ENCODE results near the gene KY. TPM values are rescaled to one million over a fixed set of nuclear protein-coding genes. Genes with fewer than 3 reads are reported as not detected.

The KY gene
- not detected for polyA plus RNA-seq (2012; ENCODE audit: insufficient read depth, insufficient read length)

- DNase-seq (ENCODE audit: low read depth, low spot score) = no peak
- no peak within 1 kb of the TSS for H3K4me3 ChIP-seq (ENCODE audit: low read length)
These were observed at the start of gene KY for GRCh38 chr3:134650431-134651346. TSS of gene KY (minus strand) at chr3:134651022. CDS start at chr3:134650960, 62 bp downstream.

GRCh38 chr3:134699721-134700120 is 48.9 kb upstream of the KY start:
- no peak overlapping the region for H3K4me3 ChIP-seq (ENCODE audit: low read length)
- no peak for DNase-seq (ENCODE audit: low read depth, low spot score)

GRCh38 chr3:134699141-134699711 is 48.4 kb upstream of the KY start:
- H3K4me3 ChIP-seq (ENCODE audit: low read length) = no peak overlapping the region
- no peak for DNase-seq (ENCODE audit: low read depth, low spot score)

GRCh38 chr3:134697830-134698689 is 47.2 kb upstream of the KY start:
- no peak for DNase-seq (ENCODE audit: low read depth, low spot score)
- H3K4me3 ChIP-seq (ENCODE audit: low read length) = no peak overlapping the region

GRCh38 chr3:134696155-134696554 is 45.3 kb upstream of the KY start:
- no peak for DNase-seq (ENCODE audit: low read depth, low spot score)
- no peak overlapping the region for H3K4me3 ChIP-seq (ENCODE audit: low read length)

- no peak for DNase-seq (ENCODE audit: low read depth, low spot score)
- no peak overlapping the region for H3K4me3 ChIP-seq (ENCODE audit: low read length)
These were observed 44.2 kb upstream of the KY start for GRCh38 chr3:134694946-134695543.

GRCh38 chr3:134694466-134694865 is 43.6 kb upstream of the KY start:
- no peak for DNase-seq (ENCODE audit: low read depth, low spot score)
- H3K4me3 ChIP-seq (ENCODE audit: low read length) = no peak overlapping the region

- no peak for DNase-seq (ENCODE audit: low read depth, low spot score)
- H3K4me3 ChIP-seq (ENCODE audit: low read length) = no peak overlapping the region
These were observed 43.0 kb upstream of the KY start for GRCh38 chr3:134693804-134694203.

- no peak overlapping the region for H3K4me3 ChIP-seq (ENCODE audit: low read length)
- no peak for DNase-seq (ENCODE audit: low read depth, low spot score)
These were observed 42.4 kb upstream of the KY start for GRCh38 chr3:134693226-134693625.

- no peak overlapping the region for H3K4me3 ChIP-seq (ENCODE audit: low read length)
- no peak for DNase-seq (ENCODE audit: low read depth, low spot score)
These were observed 39.4 kb upstream of the KY start for GRCh38 chr3:134690226-134690625.

GRCh38 chr3:134687642-134688041 is 36.8 kb upstream of the KY start:
- no peak for DNase-seq (ENCODE audit: low read depth, low spot score)
- H3K4me3 ChIP-seq (ENCODE audit: low read length) = no peak overlapping the region

- H3K4me3 ChIP-seq (ENCODE audit: low read length) = no peak overlapping the region
- DNase-seq (ENCODE audit: low read depth, low spot score) = no peak
These were observed 35.3 kb upstream of the KY start for GRCh38 chr3:134685929-134686802.

- DNase-seq (ENCODE audit: low read depth, low spot score) = no peak
- H3K4me3 ChIP-seq (ENCODE audit: low read length) = no peak overlapping the region
These were observed 31.5 kb upstream of the KY start for GRCh38 chr3:134682196-134682880.

GRCh38 chr3:134681522-134681900 is 30.7 kb upstream of the KY start:
- no peak overlapping the region for H3K4me3 ChIP-seq (ENCODE audit: low read length)
- DNase-seq (ENCODE audit: low read depth, low spot score) = no peak

GRCh38 chr3:134680796-134681521 is 30.1 kb upstream of the KY start:
- DNase-seq (ENCODE audit: low read depth, low spot score) = no peak
- no peak overlapping the region for H3K4me3 ChIP-seq (ENCODE audit: low read length)

- no peak overlapping the region for H3K4me3 ChIP-seq (ENCODE audit: low read length)
- no peak for DNase-seq (ENCODE audit: low read depth, low spot score)
These were observed 27.1 kb upstream of the KY start for GRCh38 chr3:134677987-134678308.

GRCh38 chr3:134677196-134677986 is 26.6 kb upstream of the KY start:
- DNase-seq (ENCODE audit: low read depth, low spot score) = peak; percentile 4

More at GRCh38 chr3:134677196-134677986, 26.6 kb upstream of the KY start:
- no peak overlapping the region for H3K4me3 ChIP-seq (ENCODE audit: low read length)
